MM.1S (cell line): ENCODE measurements around the gene TEX50.
"Not testable (repeated sequence)": the region's sequence is repeated elsewhere in the genome, so short reads cannot be mapped to it uniquely, and the experiment has no call there.

Experiments used
- DNase-seq: peaks from one replicate; pipeline ENCODE4 v3.0.0-alpha.2; 2015
- H2AFZ ChIP-seq: fragments of 300-600 bp; sonication (generic); 2 replicates; pipeline ENCODE4 v1.6.0; 2016; ENCODE audit warnings: antibody characterized with exemption, low read length
- H3F3A ChIP-seq: fragments of 300-600 bp; sonication (generic); 2 replicates; pipeline ENCODE4 v1.6.1; 2016; ENCODE audit warnings: mild to moderate bottlenecking, antibody characterized with exemption, low read length, moderate library complexity, mixed read lengths; ENCODE audit not compliant: insufficient read depth
- H3K27ac ChIP-seq: fragments of 300-600 bp; sonication (generic); 2 replicates; pipeline ENCODE4 v1.5.1; 2016; ENCODE audit warnings: mild to moderate bottlenecking, low read length
- H3K27me3 ChIP-seq: fragments of 300-600 bp; sonication (generic); replicated peaks from 2 replicates; pipeline ENCODE4 v1.6.0; 2016; ENCODE audit warnings: low read length; ENCODE audit not compliant: insufficient read depth
- H3K36me3 ChIP-seq: fragments of 300-600 bp; sonication (generic); replicated peaks from 2 replicates; pipeline ENCODE4 v1.6.1; 2016; ENCODE audit warnings: mild to moderate bottlenecking, low read length, mixed read lengths; ENCODE audit not compliant: insufficient read depth
- H3K4me1 ChIP-seq: fragments of 300-600 bp; sonication (generic); 2 replicates; pipeline ENCODE4 v1.6.1; 2016; ENCODE audit warnings: low read length, mixed read lengths
- H3K4me2 ChIP-seq: fragments of 300-600 bp; sonication (generic); 2 replicates; pipeline ENCODE4 v1.6.0; 2016; ENCODE audit warnings: low read depth, low read length
- H3K4me3 ChIP-seq: fragments of 300-600 bp; sonication (generic); 2 replicates; pipeline ENCODE4 v1.5.1; 2016; ENCODE audit warnings: low read length, mixed read lengths
- H3K79me2 ChIP-seq: fragments of 300-600 bp; sonication (generic); 2 replicates; pipeline ENCODE4 v1.6.1; 2016; ENCODE audit warnings: mixed run types, low read length, mixed read lengths
- H3K9ac ChIP-seq: fragments of 300-600 bp; sonication (generic); 2 replicates; pipeline ENCODE4 v1.6.1; 2016; ENCODE audit warnings: low read length, mixed read lengths
- H3K9me2 ChIP-seq: fragments of 300-600 bp; sonication (generic); replicated peaks from 2 replicates; pipeline ENCODE4 v1.6.1; 2016; ENCODE audit warnings: mild to moderate bottlenecking, low read length, mixed read lengths; ENCODE audit not compliant: insufficient read depth
- H3K9me3 ChIP-seq: fragments of 300-600 bp; sonication (generic); replicated peaks from 2 replicates; pipeline ENCODE4 v1.6.1; 2016; ENCODE audit warnings: mild to moderate bottlenecking, low read length, mixed read lengths; ENCODE audit not compliant: insufficient read depth
- H4K20me1 ChIP-seq: fragments of 300-600 bp; sonication (generic); 2 replicates; pipeline ENCODE4 v1.6.1; 2016; ENCODE audit warnings: mild to moderate bottlenecking, low read length, moderate library complexity, mixed read lengths; ENCODE audit not compliant: insufficient read depth
- CTCF ChIP-seq: fragments of 300-600 bp; sonication (generic); IDR thresholded peaks from 2 replicates; pipeline ENCODE4 v1.5.1; 2016; ENCODE audit warnings: antibody characterized with exemption, low read length, mixed read lengths
- EZH2 ChIP-seq: fragments of 300-600 bp; sonication (generic); optimal IDR thresholded peaks from 2 replicates; pipeline ENCODE3; 2017; ENCODE audit warnings: low read depth, mild to moderate bottlenecking, antibody characterized with exemption, low read length, mixed read lengths
- EZH2phosphoT487 ChIP-seq: fragments of 300-600 bp; sonication (generic); IDR thresholded peaks from 2 replicates; pipeline ENCODE4 v1.6.1; 2018; ENCODE audit warnings: antibody characterized with exemption, low read length

TEX50 gene

GRCh38 chr1:173601588-173601987 lies 33.5 kb upstream of the TEX50 start:
- Histone ChIP-seq H2AFZ (peak overlapping the region; percentile 54; the same call in 1 of the 2 replicates), H3K79me2 (no peaks in the 10 kb centered on the region), H3K9me2 (no peaks in the 10 kb centered on the region), H4K20me1 (no peaks in the 10 kb centered on the region), H3K4me1 (peaks cover 23% of the 10 kb centered on the region), H3K27me3 (no peaks in the 10 kb centered on the region), H3K4me2 (peak overlapping the region; percentile 46), H3F3A (peaks cover 11% of the 10 kb centered on the region), H3K9ac (no peak overlapping the region), H3K36me3 (no peaks in the 10 kb centered on the region), H3K9me3 (no peaks in the 10 kb centered on the region), H3K27ac (no peak overlapping the region), H3K4me3 (peak overlapping the region; percentile 13; the same call in 1 of the 2 replicates)
- DNase-seq: peak; percentile 85
- TF ChIP-seq CTCF (no peak), EZH2 (no peak), EZH2phosphoT487 (no peak)

DNA sequence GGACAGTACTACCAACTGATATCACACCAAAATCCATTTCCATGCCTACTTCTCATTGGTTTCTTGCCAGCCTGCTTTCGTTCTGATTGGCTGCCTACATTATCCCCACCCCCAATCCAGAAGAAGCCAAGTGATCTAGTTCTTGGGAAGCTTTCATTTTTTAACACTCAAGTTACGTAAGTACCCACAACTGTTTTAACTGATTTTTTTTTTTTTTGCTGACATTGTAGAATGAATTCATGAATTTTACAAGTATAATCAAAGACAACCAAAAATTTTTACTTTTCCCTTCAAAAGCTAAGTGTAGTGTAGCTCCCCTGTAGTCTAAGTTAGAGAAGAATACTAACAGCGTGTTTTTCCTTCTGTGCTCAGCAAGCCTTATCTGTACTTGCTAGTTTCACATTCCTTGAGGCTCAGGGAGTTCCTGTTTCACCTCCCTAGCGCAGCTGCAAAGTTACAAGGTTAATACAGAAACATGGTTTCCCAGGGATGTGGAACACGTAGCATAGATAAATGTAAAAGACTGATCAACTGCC lies 32.0 kb upstream of the TEX50 start, which contains the start of gene SLC9C2:
Gene SLC9C2 (minus strand): TSS at position 17 of the 536 bp plus-strand sequence. CDS start 1,296 bp downstream, outside the sequence.
- Histone ChIP-seq H3K9ac (no peak within 1 kb of the TSS), H3K4me2 (peak within 1 kb of the TSS; percentile 46), H3K9me2 (no peaks in the 10 kb centered on the region), H4K20me1 (no peaks in the 10 kb centered on the region), H3K27me3 (no peaks in the 10 kb centered on the region), H2AFZ (no peak within 1 kb of the TSS), H3K27ac (no peak within 1 kb of the TSS), H3K79me2 (no peaks in the 10 kb centered on the region), H3F3A (peaks cover 11% of the 10 kb centered on the region), H3K4me1 (peaks cover 23% of the 10 kb centered on the region), H3K9me3 (no peaks in the 10 kb centered on the region), H3K36me3 (no peaks in the 10 kb centered on the region), H3K4me3 (no peak within 1 kb of the TSS)
- peak; percentile 57 for DNase-seq
- TF ChIP-seq EZH2: no peak
- no peak for TF ChIP-seq CTCF
- no peak for TF ChIP-seq EZH2phosphoT487

DNA sequence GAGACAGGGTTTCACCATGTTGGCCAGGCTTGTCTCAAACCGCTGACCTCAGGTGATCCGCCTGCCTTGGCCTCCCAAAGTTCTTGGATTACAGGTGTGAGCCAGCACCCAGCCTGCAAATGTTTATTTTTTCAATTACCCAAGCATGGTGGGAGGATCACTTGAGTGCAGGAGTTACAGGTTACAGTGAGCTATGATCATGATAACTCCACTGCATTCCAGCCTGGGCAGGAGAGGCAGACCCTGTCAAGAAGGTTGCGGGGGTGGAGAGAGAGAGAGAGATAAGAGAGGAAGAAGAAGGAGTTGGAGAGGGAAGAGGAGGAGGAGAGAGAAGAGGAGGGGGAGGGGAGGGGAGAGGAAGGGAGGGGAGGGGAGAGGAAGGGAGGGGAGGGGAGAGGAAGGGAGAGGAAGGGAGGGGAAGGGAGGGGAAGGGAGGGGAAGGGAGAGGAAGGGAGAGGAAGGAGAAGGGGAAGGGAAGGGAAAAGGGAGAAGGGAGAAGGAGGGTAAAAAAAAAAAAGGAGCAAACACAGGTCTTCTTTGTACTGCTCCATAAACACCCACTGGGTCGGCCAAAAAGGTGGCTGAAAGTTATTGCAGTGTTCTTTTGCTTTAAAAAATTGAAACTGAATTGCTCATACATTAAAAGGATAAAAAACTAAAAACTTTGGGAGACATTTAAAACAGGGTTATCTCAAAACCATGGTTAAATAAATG lies 26.5 kb upstream of the TEX50 start:
- Histone ChIP-seq H3K9me3 (no peaks in the 10 kb centered on the region), H3F3A (no peaks in the 10 kb centered on the region), H3K4me1 (no peaks in the 10 kb centered on the region), H3K36me3 (no peaks in the 10 kb centered on the region), H3K9ac (no peak overlapping the region), H3K9me2 (no peaks in the 10 kb centered on the region), H3K4me2 (no peak overlapping the region), H3K27me3 (no peaks in the 10 kb centered on the region), H3K79me2 (no peaks in the 10 kb centered on the region), H3K4me3 (no peak overlapping the region), H3K27ac (no peak overlapping the region), H2AFZ (no peak overlapping the region), H4K20me1 (no peaks in the 10 kb centered on the region)
- no peak for TF ChIP-seq EZH2phosphoT487
- no peak for TF ChIP-seq CTCF
- no peak for TF ChIP-seq EZH2
- DNase-seq: no peak

DNA sequence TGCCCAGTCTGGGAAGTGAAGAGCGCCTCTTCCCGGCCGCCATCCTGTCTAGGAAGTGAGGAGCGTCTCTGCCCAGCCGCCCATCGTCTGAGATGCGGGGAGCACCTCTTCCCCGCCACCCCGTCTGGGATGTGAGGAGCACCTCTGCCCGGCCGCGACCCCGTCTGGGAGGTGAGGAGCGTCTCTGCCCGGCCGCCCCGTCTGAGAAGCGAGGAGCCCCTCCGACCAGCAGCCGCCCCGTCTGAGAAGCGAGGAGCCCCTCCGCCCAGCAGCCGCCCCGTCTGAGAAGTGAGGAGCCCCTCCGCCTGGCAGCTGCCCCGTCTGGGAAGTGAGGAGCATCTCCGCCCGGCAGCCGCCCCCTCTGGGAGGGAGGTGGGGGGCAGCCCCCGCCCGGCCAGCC lies 22.1 kb upstream of the TEX50 start:
- H4K20me1 ChIP-seq, H3K9ac ChIP-seq, H3K36me3 ChIP-seq, H3F3A ChIP-seq, DNase-seq, H3K4me2 ChIP-seq, H2AFZ ChIP-seq, H3K27me3 ChIP-seq, H3K4me1 ChIP-seq, H3K9me2 ChIP-seq, H3K4me3 ChIP-seq, H3K79me2 ChIP-seq, H3K27ac ChIP-seq, H3K9me3 ChIP-seq: not testable (repeated sequence)
